ENCODE measurements around the gene FMN1.
"Not testable (repeated sequence)": the region's sequence is repeated elsewhere in the genome, so short reads cannot be mapped to it uniquely, and the experiment has no call there.

The FMN1 gene

DNA sequence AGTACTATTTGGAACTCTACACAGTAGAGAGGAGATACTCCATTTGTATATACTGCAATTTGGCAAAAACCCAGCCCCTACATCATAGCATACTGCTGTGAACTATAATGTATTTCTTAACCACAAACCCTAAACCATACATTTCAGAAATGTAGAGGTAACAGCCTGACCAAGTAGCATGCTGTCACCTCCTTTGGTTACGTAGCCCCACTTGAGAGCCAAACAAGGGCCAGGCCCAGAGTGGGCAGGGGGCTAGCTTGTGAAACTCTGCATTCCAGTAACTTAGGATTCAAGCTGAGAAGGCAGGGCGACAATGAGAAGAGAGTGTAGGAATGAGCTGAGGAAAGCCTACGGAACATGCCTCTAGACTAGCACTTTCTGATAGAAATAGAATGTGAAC is 340.9 kb downstream of the FMN1 start:
- H3K4me1 ChIP-seq, result no peaks in the 10 kb centered on the region

GRCh38 chr15:32852771-32853170 is 341.7 kb downstream of the FMN1 start:
- no peak overlapping the region for H3K4me3 ChIP-seq (ENCODE audit: low read depth, low read length)
- H3K36me3 ChIP-seq, result no peaks in the 10 kb centered on the region
- TF ChIP-seq CTCF (IDR thresholded peaks at IDR 0.05; ENCODE audit: low read depth, low read length), result no peak
- H3K4me1 ChIP-seq, result no peaks in the 10 kb centered on the region
- no peaks in the 10 kb centered on the region for H3K27me3 ChIP-seq
- no peak for DNase-seq
- H3K9me3 ChIP-seq, result no peaks in the 10 kb centered on the region

More for the DNA sequence above, 340.9 kb downstream of the FMN1 start:
- no peak for TF ChIP-seq CTCF (IDR thresholded peaks at IDR 0.05; ENCODE audit: low read depth, low read length)
- Histone ChIP-seq H3K36me3 (no peaks in the 10 kb centered on the region), H3K4me3 (ENCODE audit: low read depth, low read length) (no peak overlapping the region), H3K9me3 (no peaks in the 10 kb centered on the region), H3K27me3 (no peaks in the 10 kb centered on the region)
- DNase-seq, result no peak

GRCh38 chr15:32852017-32852416 is 342.5 kb downstream of the FMN1 start:
- H3K4me1 ChIP-seq, result no peaks in the 10 kb centered on the region
- no peaks in the 10 kb centered on the region for H3K27me3 ChIP-seq
- no peak overlapping the region for H3K4me3 ChIP-seq (ENCODE audit: low read depth, low read length)
- TF ChIP-seq CTCF (IDR thresholded peaks at IDR 0.05; ENCODE audit: low read depth, low read length), result no peak
- no peaks in the 10 kb centered on the region for H3K36me3 ChIP-seq
- H3K9me3 ChIP-seq, result no peaks in the 10 kb centered on the region
- DNase-seq, result no peak

DNA sequence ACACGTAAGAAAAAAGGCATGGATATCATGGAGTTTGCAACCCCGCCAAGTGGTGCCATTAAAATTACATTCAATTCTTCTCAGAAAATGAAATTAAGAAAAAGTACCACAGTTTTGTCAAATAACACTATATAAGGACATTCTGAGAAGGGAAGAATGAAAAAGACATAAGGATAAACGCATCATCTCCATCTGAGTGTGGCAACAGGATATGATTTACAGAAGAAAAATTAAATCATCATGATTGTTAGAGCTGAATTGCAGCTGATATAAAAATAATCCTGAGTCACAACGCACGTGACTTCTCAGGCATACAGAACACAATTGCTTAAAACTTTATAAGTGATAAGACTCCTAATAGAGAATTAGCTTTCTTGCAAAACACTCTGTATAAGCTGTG is 342.9 kb downstream of the FMN1 start:
- H3K9me3 ChIP-seq, result no peaks in the 10 kb centered on the region
- no peaks in the 10 kb centered on the region for H3K27me3 ChIP-seq
- DNase-seq, result no peak
- no peak overlapping the region for H3K4me3 ChIP-seq (ENCODE audit: low read depth, low read length)
- no peaks in the 10 kb centered on the region for H3K36me3 ChIP-seq
- no peak for TF ChIP-seq CTCF (IDR thresholded peaks at IDR 0.05; ENCODE audit: low read depth, low read length)
- no peaks in the 10 kb centered on the region for H3K4me1 ChIP-seq

GRCh38 chr15:32849769-32850668 is 344.5 kb downstream of the FMN1 start:
- H3K4me1 ChIP-seq, result no peaks in the 10 kb centered on the region
- H3K27me3 ChIP-seq, result no peaks in the 10 kb centered on the region
- TF ChIP-seq CTCF (IDR thresholded peaks at IDR 0.05; ENCODE audit: low read depth, low read length), result no peak
- no peaks in the 10 kb centered on the region for H3K36me3 ChIP-seq
- no peaks in the 10 kb centered on the region for H3K9me3 ChIP-seq
- no peak for DNase-seq
- no peak overlapping the region for H3K4me3 ChIP-seq (ENCODE audit: low read depth, low read length)

GRCh38 chr15:32846671-32847070 is 347.8 kb downstream of the FMN1 start:
- not testable (repeated sequence) for H3K36me3 ChIP-seq; H3K4me1 ChIP-seq; H3K4me3 ChIP-seq (ENCODE audit: low read depth, low read length); DNase-seq; H3K9me3 ChIP-seq; H3K27me3 ChIP-seq
